ENCODE measurements around the gene WFDC12. TPM values are rescaled to one million over a fixed set of nuclear protein-coding genes. Genes with fewer than 3 reads are reported as not detected.

The WFDC12 gene
- total and polyA plus RNA-seq, 2 donors (not counting 1 experiment from before 2014, with no cell fraction given), result not detected

- Histone ChIP-seq H4K20me1 (ENCODE audit: control insufficient read depth, insufficient read depth, low read length, poor library complexity, severe bottlenecking) (no peaks in the 10 kb centered on the region), H3K4me2 (replicated peaks; ENCODE audit: low read depth, low read length, poor library complexity, severe bottlenecking) (no peak overlapping the region), H3K27ac (ENCODE audit: low read length in 2 of 2) (no peak overlapping the region), H3K36me3 (replicated peaks in 1 of 2; ENCODE audit: control extremely low read depth in 1 of 2, control insufficient read depth in 1 of 2, extremely low read depth in 1 of 2, insufficient read depth in 2 of 2, low read length in 1 of 2) (no peaks in the 10 kb centered on the region), H3K4me3 (ENCODE audit: control extremely low read depth in 1 of 5, extremely low read depth in 1 of 5, insufficient read depth in 1 of 5, low read depth in 2 of 5, low read length in 4 of 5) (no peak overlapping the region), H3K79me2 (ENCODE audit: control insufficient read depth, insufficient read depth, low read length) (no peaks in the 10 kb centered on the region), H3K27me3 (replicated peaks in 1 of 4; ENCODE audit: control extremely low read depth in 1 of 4, control insufficient read depth in 3 of 4, insufficient read depth in 4 of 4, low read length in 3 of 4) (peaks cover 0 to 17% (median 2%) of the 10 kb centered on the region in 4 experiments), H3K9ac (ENCODE audit: low read length) (no peak overlapping the region), H3K4me1 (ENCODE audit: control insufficient read depth in 2 of 2, insufficient read depth in 2 of 2, low read length in 2 of 2) (no peaks in the 10 kb centered on the region), H2AFZ (ENCODE audit: insufficient read depth, low read depth, low read length, poor library complexity, severe bottlenecking) (no peak overlapping the region), H3K9me3 (ENCODE audit: control extremely low read depth in 1 of 3, control insufficient read depth in 2 of 3, insufficient read depth in 1 of 3, low read length in 2 of 3) (peaks cover 1 to 5% (median 3%) of the 10 kb centered on the region in 3 donors)
- intact Hi-C loops (cut with micrococcal nuclease), result no loop called here
- no peak for TF ChIP-seq CTCF (IDR thresholded peaks at IDR 0.05)
- TF ChIP-seq EZH2 (IDR thresholded peaks at IDR 0.05; ENCODE audit: borderline replicate concordance, insufficient read depth, low read depth, low read length, poor library complexity, severe bottlenecking), result no peak
- Mint-ChIP-seq H3K4me1 (no peaks in the 10 kb centered on the region), H3K27ac (no peak overlapping the region), H3K4me3 (no peak overlapping the region), H3K27me3 (peaks cover 60% of the 10 kb centered on the region), H3K9me3 (ENCODE audit: insufficient read depth) (peaks cover 11% of the 10 kb centered on the region)
- DNase-seq (no peak), ATAC-seq (ENCODE audit: low read depth) (no peak)
- 86% methylated on average over 1 of the region's 1 CpG for WGBS (ENCODE audit: insufficient coverage)
- ChIA-PET CTCF (no interaction called here), POLR2A (no interaction called here)
These were observed 40.6 kb upstream of the WFDC12 start for GRCh38 chr20:45164906-45165305.

GRCh38 chr20:45163083-45163803 is 39.0 kb upstream of the WFDC12 start:
- H3K27me3 Mint-ChIP-seq, result peaks cover 58% of the 10 kb centered on the region
- ChIA-PET CTCF (no interaction called here), POLR2A (no interaction called here)
- Histone ChIP-seq H3K4me2 (replicated peaks; ENCODE audit: low read depth, low read length, poor library complexity, severe bottlenecking) (no peak overlapping the region), H3K36me3 (replicated peaks in 1 of 2; ENCODE audit: control extremely low read depth in 1 of 2, control insufficient read depth in 1 of 2, extremely low read depth in 1 of 2, insufficient read depth in 2 of 2, low read length in 1 of 2) (no peaks in the 10 kb centered on the region), H3K9ac (ENCODE audit: low read length) (no peak overlapping the region), H2AFZ (ENCODE audit: insufficient read depth, low read depth, low read length, poor library complexity, severe bottlenecking) (no peak overlapping the region), H3K4me3 (ENCODE audit: control extremely low read depth in 1 of 5, extremely low read depth in 1 of 5, insufficient read depth in 1 of 5, low read depth in 2 of 5, low read length in 4 of 5) (no peak overlapping the region), H3K27me3 (replicated peaks in 1 of 4; ENCODE audit: control extremely low read depth in 1 of 4, control insufficient read depth in 3 of 4, insufficient read depth in 4 of 4, low read length in 3 of 4) (peaks cover 0 to 17% (median 3%) of the 10 kb centered on the region in 4 experiments), H3K9me3 (ENCODE audit: control extremely low read depth in 1 of 3, control insufficient read depth in 2 of 3, insufficient read depth in 1 of 3, low read length in 2 of 3) (peaks cover 7 to 16% (median 8%) of the 10 kb centered on the region in 3 donors), H3K79me2 (ENCODE audit: control insufficient read depth, insufficient read depth, low read length) (no peaks in the 10 kb centered on the region), H3K27ac (ENCODE audit: low read length in 2 of 2) (no peak overlapping the region), H3K4me1 (ENCODE audit: control insufficient read depth in 2 of 2, insufficient read depth in 2 of 2, low read length in 2 of 2) (no peaks in the 10 kb centered on the region), H4K20me1 (ENCODE audit: control insufficient read depth, insufficient read depth, low read length, poor library complexity, severe bottlenecking) (no peaks in the 10 kb centered on the region)
- peaks cover 15% of the 10 kb centered on the region for H3K9me3 Mint-ChIP-seq (ENCODE audit: insufficient read depth)
- intact Hi-C loops (cut with micrococcal nuclease), result no loop called here
- TF ChIP-seq EZH2 (IDR thresholded peaks at IDR 0.05; ENCODE audit: borderline replicate concordance, insufficient read depth, low read depth, low read length, poor library complexity, severe bottlenecking), result no peak
- TF ChIP-seq CTCF (IDR thresholded peaks at IDR 0.05), result no peak
- ATAC-seq (ENCODE audit: low read depth), result no peak
- no peaks in the 10 kb centered on the region for H3K4me1 Mint-ChIP-seq
- no peak overlapping the region for H3K27ac Mint-ChIP-seq
- DNase-seq, result no peak
- 89% methylated on average over 1 of the region's 1 CpG for WGBS (ENCODE audit: insufficient coverage)
- H3K4me3 Mint-ChIP-seq, result no peak overlapping the region

All from B cell (primary cell).